ENCODE data around the gene PSD.
A peak's percentile ranks its signal among the peaks of the same experiment; 100 is the strongest.

Gene PSD

GRCh38 chr10:102463983-102464382 is 45.4 kb upstream of the PSD start:
- H3K27ac ChIP-seq (replicated peaks), result no peak overlapping the region
- no peak for DNase-seq (ENCODE audit: low read depth in 1 of 2, low spot score in 1 of 2)
- no peaks in the 10 kb centered on the region for H3K27me3 ChIP-seq (ENCODE audit: insufficient read depth, poor library complexity, severe bottlenecking)
- H3K4me3 ChIP-seq (replicated peaks; ENCODE audit: insufficient read depth, low read length), result no peak overlapping the region
- TF ChIP-seq POLR2AphosphoS5 (IDR thresholded peaks at IDR 0.05; ENCODE audit: low read depth) (no peak), SPI1 (IDR thresholded peaks at IDR 0.05; ENCODE audit: borderline replicate concordance, low read depth) (no peak), CTCF (IDR thresholded peaks at IDR 0.05; ENCODE audit: insufficient read depth, low read length) (no peak), GABPA (IDR thresholded peaks at IDR 0.05; ENCODE audit: low read depth) (no peak)
- TF ChIP-seq, protein P1, sequence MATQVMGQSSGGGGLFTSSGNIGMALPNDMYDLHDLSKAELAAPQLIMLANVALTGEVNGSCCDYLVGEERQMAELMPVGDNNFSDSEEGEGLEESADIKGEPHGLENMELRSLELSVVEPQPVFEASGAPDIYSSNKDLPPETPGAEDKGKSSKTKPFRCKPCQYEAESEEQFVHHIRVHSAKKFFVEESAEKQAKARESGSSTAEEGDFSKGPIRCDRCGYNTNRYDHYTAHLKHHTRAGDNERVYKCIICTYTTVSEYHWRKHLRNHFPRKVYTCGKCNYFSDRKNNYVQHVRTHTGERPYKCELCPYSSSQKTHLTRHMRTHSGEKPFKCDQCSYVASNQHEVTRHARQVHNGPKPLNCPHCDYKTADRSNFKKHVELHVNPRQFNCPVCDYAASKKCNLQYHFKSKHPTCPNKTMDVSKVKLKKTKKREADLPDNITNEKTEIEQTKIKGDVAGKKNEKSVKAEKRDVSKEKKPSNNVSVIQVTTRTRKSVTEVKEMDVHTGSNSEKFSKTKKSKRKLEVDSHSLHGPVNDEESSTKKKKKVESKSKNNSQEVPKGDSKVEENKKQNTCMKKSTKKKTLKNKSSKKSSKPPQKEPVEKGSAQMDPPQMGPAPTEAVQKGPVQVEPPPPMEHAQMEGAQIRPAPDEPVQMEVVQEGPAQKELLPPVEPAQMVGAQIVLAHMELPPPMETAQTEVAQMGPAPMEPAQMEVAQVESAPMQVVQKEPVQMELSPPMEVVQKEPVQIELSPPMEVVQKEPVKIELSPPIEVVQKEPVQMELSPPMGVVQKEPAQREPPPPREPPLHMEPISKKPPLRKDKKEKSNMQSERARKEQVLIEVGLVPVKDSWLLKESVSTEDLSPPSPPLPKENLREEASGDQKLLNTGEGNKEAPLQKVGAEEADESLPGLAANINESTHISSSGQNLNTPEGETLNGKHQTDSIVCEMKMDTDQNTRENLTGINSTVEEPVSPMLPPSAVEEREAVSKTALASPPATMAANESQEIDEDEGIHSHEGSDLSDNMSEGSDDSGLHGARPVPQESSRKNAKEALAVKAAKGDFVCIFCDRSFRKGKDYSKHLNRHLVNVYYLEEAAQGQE (IDR thresholded peaks at IDR 0.05; ENCODE audit: insufficient replicate concordance, low read depth), result no peak

DNA sequence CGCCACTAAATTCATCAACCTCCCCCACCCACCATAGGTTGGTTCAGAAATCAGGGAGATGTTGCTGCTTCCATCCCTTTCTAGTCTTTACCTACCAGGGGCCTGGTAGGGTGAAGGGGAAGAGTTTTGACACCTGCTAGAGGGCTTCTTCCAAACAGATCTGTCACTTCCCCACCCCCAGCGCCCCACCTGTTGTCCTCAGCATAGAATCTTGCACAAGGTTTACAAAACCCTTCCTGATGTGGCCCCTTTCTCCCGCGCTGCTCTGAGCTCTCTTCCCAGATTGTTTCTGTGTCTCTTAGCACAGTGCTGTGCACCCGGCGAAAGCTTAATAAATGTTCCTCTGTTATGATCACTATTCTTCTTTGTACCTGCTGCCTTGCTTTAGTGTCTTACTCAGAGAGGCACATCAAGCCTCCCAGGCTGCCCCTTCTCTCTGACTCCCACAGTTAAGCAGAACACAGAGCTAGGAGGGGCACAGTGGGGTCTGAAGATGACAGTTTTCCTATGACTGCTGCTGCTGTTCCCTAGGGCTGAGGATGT is 44.0 kb upstream of the PSD start:
- H3K27me3 ChIP-seq (ENCODE audit: insufficient read depth, poor library complexity, severe bottlenecking), result no peaks in the 10 kb centered on the region
- no peak overlapping the region for H3K27ac ChIP-seq (replicated peaks)
- peak; percentile 31 to 42 for DNase-seq (ENCODE audit: low read depth in 1 of 2, low spot score in 1 of 2)
- no peak overlapping the region for H3K4me3 ChIP-seq (replicated peaks; ENCODE audit: insufficient read depth, low read length)
- TF ChIP-seq GABPA (IDR thresholded peaks at IDR 0.05; ENCODE audit: low read depth), result no peak
- no peak for TF ChIP-seq CTCF (IDR thresholded peaks at IDR 0.05; ENCODE audit: insufficient read depth, low read length)
- TF ChIP-seq, protein P1 (IDR thresholded peaks at IDR 0.05; ENCODE audit: insufficient replicate concordance, low read depth), result no peak
- no peak for TF ChIP-seq POLR2AphosphoS5 (IDR thresholded peaks at IDR 0.05; ENCODE audit: low read depth)
- TF ChIP-seq SPI1 (IDR thresholded peaks at IDR 0.05; ENCODE audit: borderline replicate concordance, low read depth), result no peak

- no peaks in the 10 kb centered on the region for H3K27me3 ChIP-seq (ENCODE audit: insufficient read depth, poor library complexity, severe bottlenecking)
- peak; percentile 86 to 91 for DNase-seq (ENCODE audit: low read depth in 1 of 2, low spot score in 1 of 2)
- TF ChIP-seq SPI1 (IDR thresholded peaks at IDR 0.05; ENCODE audit: borderline replicate concordance, low read depth), result no peak
- TF ChIP-seq POLR2AphosphoS5 (IDR thresholded peaks at IDR 0.05; ENCODE audit: low read depth), result 0 out of 2 replicates have a peak, but pooled peaks have one; percentile 28
- no peak for TF ChIP-seq GABPA (IDR thresholded peaks at IDR 0.05; ENCODE audit: low read depth)
- TF ChIP-seq, protein P1 (IDR thresholded peaks at IDR 0.05; ENCODE audit: insufficient replicate concordance, low read depth), result peak; percentile 87
- no peak for TF ChIP-seq CTCF (IDR thresholded peaks at IDR 0.05; ENCODE audit: insufficient read depth, low read length)
- H3K27ac ChIP-seq (replicated peaks), result no peak overlapping the region
- peak overlapping the region; percentile 42 for H3K4me3 ChIP-seq (replicated peaks; ENCODE audit: insufficient read depth, low read length)
These were observed 42.8 kb upstream of the PSD start for GRCh38 chr10:102461187-102462054.
